ENCODE results near the gene LRRN4CL. TPM values are rescaled to one million over a fixed set of nuclear protein-coding genes. Genes with fewer than 3 reads are reported as not detected.

LRRN4CL gene
- total RNA-seq, 1 donor from 2014 or later: 12.1 TPM

DNA sequence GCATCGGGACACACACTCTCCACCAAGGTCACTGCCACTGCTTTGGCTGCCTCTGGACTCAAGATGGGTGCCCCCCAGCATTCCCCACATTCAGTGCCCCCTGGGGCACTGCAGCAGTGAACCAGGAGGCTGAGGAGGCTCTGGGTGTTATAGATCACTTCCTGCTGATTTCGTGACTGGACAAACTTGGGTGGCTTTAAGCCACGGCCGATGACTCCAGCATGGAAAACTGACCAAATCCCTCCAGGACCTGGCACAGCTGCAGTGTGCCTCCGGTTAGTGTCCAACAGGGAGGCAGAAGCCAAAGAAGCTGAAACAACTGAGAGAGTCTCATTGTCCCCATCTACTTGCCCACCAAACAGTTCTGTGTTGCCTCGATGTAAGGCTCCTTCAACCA, 41.7 kb downstream of the LRRN4CL start:
- H3K4me1 ChIP-seq: peaks cover 4 to 26% of the 10 kb centered on the region in 2 donors
- TF ChIP-seq, protein P1, sequence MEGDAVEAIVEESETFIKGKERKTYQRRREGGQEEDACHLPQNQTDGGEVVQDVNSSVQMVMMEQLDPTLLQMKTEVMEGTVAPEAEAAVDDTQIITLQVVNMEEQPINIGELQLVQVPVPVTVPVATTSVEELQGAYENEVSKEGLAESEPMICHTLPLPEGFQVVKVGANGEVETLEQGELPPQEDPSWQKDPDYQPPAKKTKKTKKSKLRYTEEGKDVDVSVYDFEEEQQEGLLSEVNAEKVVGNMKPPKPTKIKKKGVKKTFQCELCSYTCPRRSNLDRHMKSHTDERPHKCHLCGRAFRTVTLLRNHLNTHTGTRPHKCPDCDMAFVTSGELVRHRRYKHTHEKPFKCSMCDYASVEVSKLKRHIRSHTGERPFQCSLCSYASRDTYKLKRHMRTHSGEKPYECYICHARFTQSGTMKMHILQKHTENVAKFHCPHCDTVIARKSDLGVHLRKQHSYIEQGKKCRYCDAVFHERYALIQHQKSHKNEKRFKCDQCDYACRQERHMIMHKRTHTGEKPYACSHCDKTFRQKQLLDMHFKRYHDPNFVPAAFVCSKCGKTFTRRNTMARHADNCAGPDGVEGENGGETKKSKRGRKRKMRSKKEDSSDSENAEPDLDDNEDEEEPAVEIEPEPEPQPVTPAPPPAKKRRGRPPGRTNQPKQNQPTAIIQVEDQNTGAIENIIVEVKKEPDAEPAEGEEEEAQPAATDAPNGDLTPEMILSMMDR (IDR thresholded peaks at IDR 0.05): no peak
- H3K27ac ChIP-seq: no peak overlapping the region
- H3K27me3 ChIP-seq: no peaks in the 10 kb centered on the region
- no peak overlapping the region for H3K4me3 ChIP-seq
- no peak for DNase-seq (ENCODE audit: low spot score in 2 of 2)
- intact Hi-C loops (cut with DNase I): loop anchor here (2.0 to 5.0 kb wide), 2 partner anchors 45 to 57 kb away; partner anchors contain the start of genes MTA2 and TUT1
- H3K36me3 ChIP-seq: peaks cover 26 to 31% of the 10 kb centered on the region in 2 donors
- H3K9me3 ChIP-seq: no peaks in the 10 kb centered on the region

DNA sequence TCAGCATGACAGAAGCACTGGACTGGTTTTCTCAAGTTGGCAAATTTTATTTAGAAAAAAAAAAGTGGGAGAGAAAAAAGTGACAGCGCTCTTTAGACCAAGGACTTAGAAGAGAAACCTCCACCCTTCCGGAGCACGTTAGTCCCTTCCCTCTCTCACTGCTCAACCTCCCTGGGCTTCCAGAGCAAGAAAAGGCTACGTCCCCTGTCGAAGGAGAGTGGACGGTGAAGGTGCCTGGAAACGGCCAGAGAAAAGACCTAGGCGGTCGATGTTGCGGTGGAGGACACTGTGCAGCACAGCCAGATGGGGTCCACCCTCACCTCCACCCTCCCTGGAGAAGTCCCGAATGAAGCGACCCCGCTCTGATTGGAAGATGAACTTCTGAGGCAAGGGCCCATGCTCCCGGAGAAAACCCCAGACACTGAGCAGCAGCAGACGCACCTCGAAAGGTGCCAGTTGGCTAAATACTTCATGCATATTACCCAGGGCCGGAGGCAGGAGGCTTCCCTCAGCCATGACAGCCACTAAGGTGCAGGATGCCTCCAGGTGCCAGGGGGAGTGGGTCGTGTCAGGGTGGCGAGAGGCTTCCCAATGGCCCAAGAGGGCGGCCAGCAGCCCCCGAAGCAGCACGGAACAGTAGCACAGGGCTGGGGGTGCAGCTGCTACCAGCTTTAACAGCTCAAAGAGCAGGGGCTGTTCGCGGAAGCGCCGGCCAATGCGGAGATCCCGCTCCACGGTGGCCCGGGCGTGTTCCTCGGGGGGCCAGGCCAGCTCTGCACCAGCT, 42.3 kb downstream of the LRRN4CL start:
- Histone ChIP-seq H3K4me1 (peaks cover 4 to 20% of the 10 kb centered on the region in 2 donors), H3K27ac (peak overlapping the region in 1 of 2 donors; percentile 32), H3K36me3 (peaks cover 26 to 33% of the 10 kb centered on the region in 2 donors), H3K4me3 (peak overlapping the region in 1 of 2 donors; percentile 34), H3K27me3 (no peaks in the 10 kb centered on the region), H3K9me3 (no peaks in the 10 kb centered on the region)
- intact Hi-C loops (cut with DNase I): loop anchor here (1.0 to 5.0 kb wide), 4 partner anchors 25 to 80 kb away; partner anchors contain the start of genes HNRNPUL2, MTA2 and TUT1
- DNase-seq (ENCODE audit: low spot score in 2 of 2): no peak
- TF ChIP-seq, protein P1 (IDR thresholded peaks at IDR 0.05): no peak

DNA sequence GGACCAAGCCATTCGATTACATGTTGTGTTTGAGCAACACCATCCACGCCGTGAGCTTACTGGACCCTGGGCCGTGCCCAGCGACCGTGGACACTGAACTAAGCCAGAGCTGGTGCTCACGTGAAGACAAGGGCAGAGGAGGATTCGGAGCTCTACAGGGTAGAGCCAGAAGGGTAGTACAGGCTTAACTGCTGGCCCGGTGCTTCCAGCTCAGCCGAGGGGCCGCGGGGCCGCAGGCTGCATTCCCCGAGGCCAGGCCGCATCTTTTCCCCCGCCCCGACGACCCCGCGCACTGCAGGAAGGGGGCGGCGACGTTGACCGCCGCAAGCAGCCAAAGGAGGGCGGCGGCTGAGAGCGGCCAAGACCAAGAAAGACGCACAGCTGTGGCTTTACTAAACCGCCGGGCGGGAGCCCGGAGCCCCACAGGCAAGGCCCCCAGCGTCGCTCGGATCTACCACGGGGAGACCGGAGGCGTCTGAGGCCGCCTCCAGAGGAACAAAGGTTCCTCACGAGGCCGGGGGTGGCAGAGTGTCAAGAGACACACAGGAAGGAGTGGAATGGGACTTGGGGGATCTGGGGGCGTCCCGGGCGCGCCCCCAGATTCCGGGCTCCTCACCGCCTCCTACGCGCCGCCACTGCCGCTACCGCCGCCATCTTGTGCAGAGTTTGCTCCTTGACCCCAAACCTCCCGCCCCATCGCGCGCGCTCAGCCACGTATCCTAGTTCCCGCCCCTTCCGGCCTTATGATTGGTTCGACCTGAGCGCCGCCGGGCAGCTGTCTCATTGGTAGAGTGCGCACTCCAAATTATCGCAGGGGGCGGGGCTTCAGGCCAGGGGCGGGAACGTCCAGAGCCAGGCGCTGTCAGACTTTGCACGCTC, 43.1 kb downstream of the LRRN4CL start, which contains the start of gene GANAB:
Gene GANAB, minus strand, starts transcription at position 668 of the 879 bp plus-strand sequence. Its CDS starts 14 bp downstream, at position 654.
- Histone ChIP-seq H3K27me3 (no peaks in the 10 kb centered on the region), H3K36me3 (peaks cover 26 to 33% of the 10 kb centered on the region in 2 donors), H3K4me3 (peak within 1 kb of the TSS; percentile 66 to 92), H3K4me1 (peaks cover 4 to 14% of the 10 kb centered on the region in 2 donors), H3K9me3 (no peaks in the 10 kb centered on the region), H3K27ac (peak within 1 kb of the TSS; percentile 89 to 92)
- TF ChIP-seq, protein P1 (IDR thresholded peaks at IDR 0.05): no peak
- DNase-seq (ENCODE audit: low spot score in 2 of 2): peak; percentile 97 to 100
- intact Hi-C loops (cut with DNase I): loop anchor here (1.0 to 5.0 kb wide), 4 partner anchors 24 to 81 kb away; partner anchors contain the start of genes HNRNPUL2, MTA2 and TUT1

DNA sequence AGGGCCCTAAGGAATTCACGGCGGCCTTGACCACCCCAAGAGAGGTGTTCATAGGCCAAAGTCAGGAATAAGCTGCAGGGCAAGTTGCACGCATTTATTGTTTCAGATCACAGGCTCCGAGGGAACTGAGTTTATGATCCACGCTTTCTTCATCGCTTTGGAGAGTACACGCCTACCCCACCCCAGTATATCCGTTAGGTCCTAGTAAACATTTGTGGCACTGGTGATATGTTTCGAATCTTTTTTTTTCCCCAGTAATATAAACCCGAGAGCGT, 43.7 kb downstream of the LRRN4CL start:
- no peaks in the 10 kb centered on the region for H3K27me3 ChIP-seq
- H3K9me3 ChIP-seq: no peaks in the 10 kb centered on the region
- H3K4me1 ChIP-seq: peaks cover 4 to 14% of the 10 kb centered on the region in 2 donors
- peak overlapping the region; percentile 89 to 92 for H3K27ac ChIP-seq
- intact Hi-C loops (cut with DNase I): loop anchor here (5.0 kb wide), 1 partner anchor 43 kb away; the partner anchor contains the start of gene MTA2
- TF ChIP-seq, protein P1 (IDR thresholded peaks at IDR 0.05): no peak
- no peak for DNase-seq (ENCODE audit: low spot score in 2 of 2)
- peak overlapping the region; percentile 66 to 92 for H3K4me3 ChIP-seq
- peaks cover 26 to 33% of the 10 kb centered on the region in 2 donors for H3K36me3 ChIP-seq

DNA sequence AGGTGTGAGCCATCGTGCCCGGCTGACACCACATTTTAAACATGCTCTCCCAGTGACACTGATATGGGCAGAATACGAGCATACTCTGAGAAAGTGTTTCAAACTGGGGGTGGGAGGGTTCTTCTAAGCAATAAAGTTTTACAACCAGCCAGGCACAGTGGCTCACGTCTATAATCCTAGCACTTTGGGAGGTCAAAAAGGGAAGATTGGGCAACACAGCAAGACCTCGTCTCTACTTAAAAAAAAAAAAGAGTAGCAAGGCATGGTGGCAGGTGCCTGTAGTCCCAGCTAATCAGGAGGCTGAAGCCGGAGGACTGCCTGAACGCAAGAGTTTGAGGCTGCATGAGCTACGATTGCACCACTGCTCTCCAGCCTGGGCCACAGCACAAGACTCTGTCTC, 45.1 kb downstream of the LRRN4CL start:
- no peak overlapping the region for H3K27ac ChIP-seq
- no peak for DNase-seq (ENCODE audit: low spot score in 2 of 2)
- no peak overlapping the region for H3K4me3 ChIP-seq
- peaks cover 4 to 14% of the 10 kb centered on the region in 2 donors for H3K4me1 ChIP-seq
- no peaks in the 10 kb centered on the region for H3K27me3 ChIP-seq
- intact Hi-C loops (cut with DNase I): no loop called here
- H3K9me3 ChIP-seq: no peaks in the 10 kb centered on the region
- peaks cover 21 to 26% of the 10 kb centered on the region in 2 donors for H3K36me3 ChIP-seq
- TF ChIP-seq, protein P1 (IDR thresholded peaks at IDR 0.05): no peak

Data from ascending aorta (tissue), 2 donors.